ENCODE data around the gene RIMBP2. TPM values are rescaled to one million over a fixed set of nuclear protein-coding genes. Genes with fewer than 3 reads are reported as not detected.

RIMBP2 gene
- polyA plus RNA-seq, 1 donor (not counting 4 experiments of a cell fraction or from before 2014, with no cell fraction given): 0.16 TPM

- H3K27me3 ChIP-seq (ENCODE audit: control insufficient read depth, extremely low read depth, insufficient read depth, low read length): no peaks in the 10 kb centered on the region
- H2AFZ ChIP-seq (ENCODE audit: control insufficient read depth, low read length): no peak overlapping the region
- H3K4me1 ChIP-seq (ENCODE audit: control insufficient read depth, extremely low read depth, insufficient read depth, low read length): no peaks in the 10 kb centered on the region
- H3K9me3 ChIP-seq (ENCODE audit: control insufficient read depth, low read depth, low read length): peaks cover 10% of the 10 kb centered on the region
- H3K9ac ChIP-seq (ENCODE audit: control insufficient read depth, extremely low read depth, insufficient read depth, low read length): no peak overlapping the region
- no peaks in the 10 kb centered on the region for H4K20me1 ChIP-seq (ENCODE audit: control insufficient read depth, extremely low read depth, insufficient read depth, low read length)
- no peak overlapping the region for H3K27ac ChIP-seq (ENCODE audit: control insufficient read depth, insufficient read depth, low read length)
- no peak overlapping the region for H3K4me2 ChIP-seq (ENCODE audit: control insufficient read depth, extremely low read depth, insufficient read depth, low read depth, low read length)
- H3K79me2 ChIP-seq (ENCODE audit: control insufficient read depth, insufficient read depth, low read length): no peaks in the 10 kb centered on the region
- no peak for DNase-seq (ENCODE audit: low read depth, low spot score)
- no peak for TF ChIP-seq EZH2 (IDR thresholded peaks at IDR 0.05; ENCODE audit: low read length)
- no peak for TF ChIP-seq CTCF (optimal IDR thresholded peaks at IDR 0.05 in 1 of 3, IDR thresholded peaks at IDR 0.05 in 1 of 3, conservative IDR thresholded peaks at IDR 0.05 in 1 of 3; ENCODE audit: extremely low read depth in 1 of 3, insufficient read depth in 2 of 3, low read length in 3 of 3)
- H3K4me3 ChIP-seq (ENCODE audit: control insufficient read depth in 2 of 3, extremely low read depth in 1 of 3, insufficient read depth in 2 of 3, low read depth in 1 of 3, low read length in 3 of 3): no peak overlapping the region
- no peaks in the 10 kb centered on the region for H3K9me1 ChIP-seq (ENCODE audit: control insufficient read depth, extremely low read depth, insufficient read depth, low read length)
- H3K36me3 ChIP-seq (ENCODE audit: control insufficient read depth in 2 of 2, extremely low read depth in 1 of 2, insufficient read depth in 2 of 2, low read length in 2 of 2): no peaks in the 10 kb centered on the region
- dilution Hi-C loops (cut with MboI; ENCODE audit: extremely low pct_ligation_motif_present, low sequenced_read_pairs): no loop called here
- no peak for FAIRE-seq
Measured at GRCh38 chr12:130497321-130497720, 218.8 kb downstream of the RIMBP2 start.

GRCh38 chr12:130496516-130497120, 219.5 kb downstream of the RIMBP2 start:
- Histone ChIP-seq H3K9ac (ENCODE audit: control insufficient read depth, extremely low read depth, insufficient read depth, low read length) (no peak overlapping the region), H3K79me2 (ENCODE audit: control insufficient read depth, insufficient read depth, low read length) (no peaks in the 10 kb centered on the region), H3K9me1 (ENCODE audit: control insufficient read depth, extremely low read depth, insufficient read depth, low read length) (no peaks in the 10 kb centered on the region), H3K27me3 (ENCODE audit: control insufficient read depth, extremely low read depth, insufficient read depth, low read length) (no peaks in the 10 kb centered on the region), H3K4me1 (ENCODE audit: control insufficient read depth, extremely low read depth, insufficient read depth, low read length) (no peaks in the 10 kb centered on the region), H3K27ac (ENCODE audit: control insufficient read depth, insufficient read depth, low read length) (no peak overlapping the region), H2AFZ (ENCODE audit: control insufficient read depth, low read length) (no peak overlapping the region), H3K4me2 (ENCODE audit: control insufficient read depth, extremely low read depth, insufficient read depth, low read depth, low read length) (no peak overlapping the region), H3K36me3 (ENCODE audit: control insufficient read depth in 2 of 2, extremely low read depth in 1 of 2, insufficient read depth in 2 of 2, low read length in 2 of 2) (no peaks in the 10 kb centered on the region), H3K9me3 (ENCODE audit: control insufficient read depth, low read depth, low read length) (peaks cover 7% of the 10 kb centered on the region), H4K20me1 (ENCODE audit: control insufficient read depth, extremely low read depth, insufficient read depth, low read length) (no peaks in the 10 kb centered on the region), H3K4me3 (ENCODE audit: control insufficient read depth in 2 of 3, extremely low read depth in 1 of 3, insufficient read depth in 2 of 3, low read depth in 1 of 3, low read length in 3 of 3) (no peak overlapping the region)
- dilution Hi-C loops (cut with MboI; ENCODE audit: extremely low pct_ligation_motif_present, low sequenced_read_pairs): no loop called here
- no peak for DNase-seq (ENCODE audit: low read depth, low spot score)
- TF ChIP-seq EZH2 (IDR thresholded peaks at IDR 0.05; ENCODE audit: low read length): no peak
- no peak for TF ChIP-seq CTCF (optimal IDR thresholded peaks at IDR 0.05 in 1 of 3, IDR thresholded peaks at IDR 0.05 in 1 of 3, conservative IDR thresholded peaks at IDR 0.05 in 1 of 3; ENCODE audit: extremely low read depth in 1 of 3, insufficient read depth in 2 of 3, low read length in 3 of 3)
- no peak for FAIRE-seq
